Measurements from ENCODE around the gene PSME4.

- TF ChIP-seq, protein P1, sequence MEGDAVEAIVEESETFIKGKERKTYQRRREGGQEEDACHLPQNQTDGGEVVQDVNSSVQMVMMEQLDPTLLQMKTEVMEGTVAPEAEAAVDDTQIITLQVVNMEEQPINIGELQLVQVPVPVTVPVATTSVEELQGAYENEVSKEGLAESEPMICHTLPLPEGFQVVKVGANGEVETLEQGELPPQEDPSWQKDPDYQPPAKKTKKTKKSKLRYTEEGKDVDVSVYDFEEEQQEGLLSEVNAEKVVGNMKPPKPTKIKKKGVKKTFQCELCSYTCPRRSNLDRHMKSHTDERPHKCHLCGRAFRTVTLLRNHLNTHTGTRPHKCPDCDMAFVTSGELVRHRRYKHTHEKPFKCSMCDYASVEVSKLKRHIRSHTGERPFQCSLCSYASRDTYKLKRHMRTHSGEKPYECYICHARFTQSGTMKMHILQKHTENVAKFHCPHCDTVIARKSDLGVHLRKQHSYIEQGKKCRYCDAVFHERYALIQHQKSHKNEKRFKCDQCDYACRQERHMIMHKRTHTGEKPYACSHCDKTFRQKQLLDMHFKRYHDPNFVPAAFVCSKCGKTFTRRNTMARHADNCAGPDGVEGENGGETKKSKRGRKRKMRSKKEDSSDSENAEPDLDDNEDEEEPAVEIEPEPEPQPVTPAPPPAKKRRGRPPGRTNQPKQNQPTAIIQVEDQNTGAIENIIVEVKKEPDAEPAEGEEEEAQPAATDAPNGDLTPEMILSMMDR (IDR thresholded peaks at IDR 0.05; ENCODE audit: borderline replicate concordance, extremely low read depth, low read length, poor library complexity, severe bottlenecking), result no peak
- TF ChIP-seq EZH2 (IDR thresholded peaks at IDR 0.05; ENCODE audit: borderline replicate concordance, low read depth, low read length, severe bottlenecking), result no peak
Observed at GRCh38 chr2:53867773-53868172, 103.0 kb downstream of the PSME4 start.

All from DND-41 (cell line).